ENCODE measurements around the gene PMM1.
"Not testable (repeated sequence)": the region's sequence is repeated elsewhere in the genome, so short reads cannot be mapped to it uniquely, and the experiment has no call there.

PMM1 gene

DNA sequence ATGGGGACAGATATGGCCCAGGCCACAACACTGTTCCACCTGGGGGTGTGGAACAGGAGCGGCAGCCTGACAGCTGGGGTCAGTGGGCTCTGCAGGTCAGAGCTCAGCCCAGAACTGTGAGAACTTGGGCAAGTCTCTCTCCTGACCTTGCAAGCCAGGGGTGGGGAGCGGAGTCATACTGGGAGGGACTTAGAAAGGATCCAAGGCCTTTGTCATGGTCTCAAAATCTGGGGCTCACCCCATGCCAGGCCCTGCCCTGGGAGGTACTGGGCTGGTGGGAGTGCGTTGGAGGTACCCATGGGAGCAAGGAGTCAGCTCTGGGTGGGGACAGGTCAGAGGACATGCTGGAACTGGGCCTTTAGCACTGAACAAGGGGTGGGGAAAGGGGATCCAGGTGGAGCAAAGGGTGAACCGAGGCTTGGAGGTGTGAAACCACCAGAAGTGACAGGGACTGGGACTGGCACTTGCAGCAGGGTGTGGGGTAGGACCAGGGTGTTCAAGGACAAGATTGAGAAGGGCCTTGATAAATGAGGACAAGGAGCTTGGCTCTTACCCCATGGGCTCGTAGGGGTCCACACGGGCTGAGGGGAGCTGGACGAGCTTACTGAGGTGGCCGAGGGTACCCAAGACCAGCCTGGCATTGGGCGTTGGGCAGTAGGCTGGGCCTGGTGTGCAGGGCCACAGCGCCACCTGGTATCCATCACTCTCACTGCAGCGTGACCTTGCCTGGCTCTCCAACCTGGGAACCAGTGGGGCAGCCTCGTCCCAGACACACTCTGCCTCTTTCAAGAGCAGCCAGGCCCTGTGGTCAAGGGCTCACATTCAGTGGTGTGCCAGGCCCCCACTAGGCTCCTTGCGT is 7.4 kb upstream of the PMM1 start:
- no peak for DNase-seq

DNA sequence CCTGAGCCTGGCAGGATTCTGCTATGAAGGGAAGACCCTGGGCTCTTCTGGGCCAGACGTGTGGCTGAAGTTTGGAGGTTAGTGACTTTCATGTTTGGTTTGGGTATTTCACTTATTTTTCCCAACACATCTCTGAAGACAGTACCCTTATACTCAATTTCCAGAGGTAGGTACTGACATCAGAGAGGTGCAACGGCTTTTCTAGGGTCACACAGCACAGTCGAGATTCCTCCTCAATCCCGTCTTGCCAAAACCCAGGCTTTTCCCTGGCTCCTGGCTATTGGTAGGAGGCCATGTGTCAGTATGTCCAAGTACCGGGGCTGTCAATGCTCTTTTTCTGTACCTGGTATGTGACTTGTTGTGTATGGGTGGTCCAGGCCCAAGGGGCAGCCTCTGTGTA is 6.1 kb upstream of the PMM1 start:
- DNase-seq: no peak

DNA sequence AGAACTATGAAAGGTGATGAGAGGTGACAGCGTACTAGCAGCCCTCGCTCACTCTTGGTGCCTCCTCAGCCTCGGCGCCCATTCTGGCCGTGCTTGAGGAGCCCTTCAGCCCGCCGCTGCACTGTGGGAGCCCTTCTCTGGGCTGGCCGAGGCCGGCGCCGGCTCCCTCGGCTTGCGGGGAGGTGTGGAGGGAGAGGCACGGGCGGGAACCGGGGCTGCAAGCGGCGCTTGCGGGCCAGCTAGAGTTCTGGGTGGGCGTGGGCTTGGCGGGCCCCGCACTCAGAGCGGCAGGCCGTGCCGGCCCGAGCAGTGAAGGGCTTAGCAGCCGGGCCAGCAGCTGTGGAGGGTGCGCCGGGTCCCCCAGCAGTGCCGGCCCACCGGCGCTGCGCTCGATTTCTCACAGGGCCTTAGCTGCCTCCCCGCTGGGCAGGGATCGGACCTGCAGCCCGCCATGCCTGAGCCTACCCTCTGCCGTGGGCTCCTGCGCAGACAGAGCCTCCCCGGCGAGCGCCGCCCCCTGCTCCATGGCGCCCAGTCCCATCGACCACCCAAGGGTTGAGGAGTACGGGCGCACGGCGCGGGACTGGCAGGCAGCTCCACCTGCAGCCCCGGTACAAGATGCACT is 3.8 kb upstream of the PMM1 start:
- not testable (repeated sequence) for DNase-seq

DNA sequence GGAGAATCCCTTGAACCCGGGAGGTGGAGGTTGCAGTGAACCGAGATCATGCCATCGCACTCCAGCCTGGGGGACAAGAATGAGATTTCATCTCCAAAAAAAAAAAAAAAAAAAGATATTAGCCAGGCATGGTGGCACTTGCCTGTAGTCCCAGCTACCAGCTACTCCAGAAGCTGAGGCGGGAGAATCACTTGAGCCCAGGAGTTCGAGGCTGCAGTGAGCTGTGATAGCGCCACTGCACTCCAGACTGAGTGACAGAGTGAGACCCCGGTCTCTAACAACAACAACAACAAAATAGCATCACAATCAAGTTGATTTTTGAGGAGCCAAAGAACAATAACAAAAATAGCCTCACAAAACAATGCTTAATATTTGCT is 2.3 kb downstream of the PMM1 start:
- no peak for DNase-seq

DNA sequence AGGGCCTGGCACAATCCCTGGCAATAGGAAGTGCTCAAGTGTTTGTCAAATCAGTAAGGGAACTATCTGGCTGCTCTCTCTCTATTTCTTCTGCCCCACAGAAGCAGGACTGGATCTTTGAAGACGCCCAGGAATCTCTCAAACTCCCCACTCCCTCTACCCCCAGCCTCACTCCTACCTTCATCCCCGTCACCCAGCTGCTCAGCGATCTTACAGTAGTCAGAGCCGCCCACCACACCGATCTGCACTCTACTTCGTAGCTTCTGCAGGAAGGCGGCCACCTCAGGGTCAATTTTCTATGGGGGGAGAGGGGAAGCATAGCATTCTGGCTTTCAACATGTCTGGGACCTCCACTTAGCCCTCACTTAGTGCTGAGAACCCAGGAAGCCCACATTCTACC is 3.7 kb downstream of the PMM1 start:
- no peak for DNase-seq

DNA sequence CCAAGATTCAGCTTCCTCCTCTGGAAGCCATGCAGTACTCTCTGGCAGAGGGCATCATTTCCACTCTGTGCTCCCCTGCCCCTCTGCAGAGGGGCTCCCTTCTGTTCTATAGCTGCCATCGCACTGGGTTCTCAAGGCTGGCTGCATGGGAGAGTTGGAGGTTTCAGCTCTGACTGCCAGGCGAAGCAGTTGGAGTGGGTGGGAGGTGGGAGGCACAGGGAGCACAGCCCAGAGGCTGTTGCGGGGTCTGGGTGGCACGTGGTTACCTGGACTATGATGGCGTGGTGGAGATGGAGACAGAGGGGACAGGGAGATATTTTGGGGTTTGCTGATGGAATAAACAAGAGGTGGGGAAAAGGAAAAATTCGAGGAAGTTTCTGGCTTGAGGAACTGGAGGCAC is 4.8 kb downstream of the PMM1 start:
- DNase-seq: no peak

DNA sequence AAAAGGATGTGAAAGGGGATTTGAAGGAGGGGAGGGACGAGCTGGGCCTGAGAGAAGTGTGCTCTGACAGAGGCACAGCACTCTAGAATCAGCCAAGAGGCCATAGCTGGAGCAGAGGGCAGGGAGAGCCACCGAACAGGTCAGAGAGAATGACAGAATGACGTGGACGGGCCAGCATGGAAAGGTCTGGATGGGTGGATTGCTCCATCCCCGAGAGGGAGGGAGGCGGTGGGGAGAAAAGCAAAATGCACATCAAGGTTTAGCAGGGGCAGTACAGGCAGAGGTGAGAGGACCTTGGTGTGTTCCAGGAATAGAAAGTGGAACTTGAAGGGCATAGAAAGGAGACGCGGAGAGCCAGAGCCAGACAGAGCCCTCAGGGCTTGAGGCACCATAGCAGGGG is 6.9 kb downstream of the PMM1 start:
- no peak for DNase-seq

DNA sequence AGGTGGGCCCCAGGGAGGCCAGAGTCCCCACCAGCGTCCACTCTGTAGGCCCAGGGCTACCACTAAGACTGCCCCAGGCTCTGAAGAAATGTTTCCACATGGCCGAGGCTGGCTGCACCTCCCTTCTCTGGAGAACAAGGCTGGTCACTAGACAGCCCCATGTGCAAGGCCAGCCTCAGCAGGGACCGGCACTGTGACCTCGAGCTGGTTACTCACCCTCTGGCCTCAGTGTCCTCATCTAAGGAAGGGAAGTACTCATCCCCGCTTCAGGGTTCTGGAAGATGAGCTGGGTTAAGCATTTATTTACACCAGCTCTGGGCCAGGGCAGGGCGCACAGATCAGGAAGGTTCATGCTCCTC is 9.7 kb downstream of the PMM1 start:
- DNase-seq: no peak

DNA sequence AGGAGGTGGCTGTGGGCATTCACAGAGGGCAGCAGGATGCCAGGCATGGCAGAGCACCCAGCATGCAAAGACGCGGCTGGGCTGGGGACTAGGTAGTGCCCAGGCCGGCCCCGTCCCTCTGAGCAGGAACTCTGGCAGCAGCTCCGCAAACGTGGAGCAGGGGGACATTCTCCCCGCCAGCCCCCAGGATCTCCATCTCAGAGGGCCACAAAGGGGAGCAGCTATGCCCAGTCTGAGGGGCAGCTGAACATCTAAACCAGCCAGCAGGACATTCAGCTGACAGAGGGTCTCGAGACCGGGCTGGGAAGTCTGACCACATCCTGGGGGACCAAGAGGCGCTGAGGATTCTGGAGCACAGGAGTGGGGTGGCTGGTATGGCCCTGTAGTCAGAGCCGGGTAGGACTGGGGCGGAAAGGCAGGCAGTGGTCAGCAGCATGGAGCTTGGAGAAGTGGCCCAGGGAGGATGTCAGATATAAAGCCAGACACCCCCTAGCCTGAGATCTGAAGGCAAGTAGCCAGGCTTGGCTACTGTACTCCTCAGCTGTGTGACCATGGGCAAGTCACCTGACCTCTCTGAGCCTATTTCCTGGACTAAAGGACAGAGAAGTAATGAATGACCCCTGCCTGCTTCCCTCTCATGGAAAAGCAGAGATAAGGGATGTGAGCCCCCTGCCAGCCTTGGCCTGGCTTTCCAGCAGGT is 10.2 kb downstream of the PMM1 start:
- no peak for DNase-seq

DNA sequence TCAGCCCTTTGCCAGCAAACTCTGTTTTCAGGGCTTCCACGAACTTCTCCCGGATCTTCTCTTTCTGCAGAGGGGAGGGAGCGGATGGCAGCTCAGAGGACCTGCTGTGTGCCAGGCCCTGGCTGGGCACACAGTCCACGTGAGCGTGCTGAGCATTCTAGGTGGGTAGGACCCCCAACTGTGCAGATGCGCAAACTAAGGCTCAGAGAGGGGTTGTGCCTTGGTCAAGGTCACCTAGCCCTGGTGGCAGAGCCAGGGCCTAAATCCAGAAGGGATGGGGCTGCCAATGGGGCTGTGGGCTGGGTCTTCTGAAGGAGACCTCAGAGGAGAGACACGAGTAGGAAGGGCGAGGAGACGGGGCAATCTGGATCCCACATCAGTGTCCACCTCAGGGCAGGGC is 10.8 kb downstream of the PMM1 start:
- DNase-seq: no peak

DNA sequence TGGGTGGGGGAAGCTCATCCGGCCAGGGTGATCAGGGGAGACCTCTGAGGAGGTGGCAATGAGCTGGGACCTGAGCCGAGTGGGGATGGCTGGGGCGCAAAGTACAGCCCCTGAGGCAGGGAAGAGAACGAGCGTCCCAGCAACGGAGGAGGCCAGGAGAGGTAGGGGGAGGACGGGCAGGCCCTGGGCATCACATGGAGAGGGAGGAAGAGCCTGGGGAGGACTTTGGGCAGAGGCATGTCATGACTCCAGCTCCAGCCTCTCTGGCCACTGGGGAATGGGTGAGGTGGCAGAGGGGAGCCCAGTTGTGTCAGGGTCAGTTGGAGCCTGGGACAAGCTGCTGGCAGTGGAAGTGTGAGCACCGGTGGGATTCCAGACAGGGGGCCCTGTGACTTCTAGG is 11.5 kb downstream of the PMM1 start:
- DNase-seq: no peak

DNA sequence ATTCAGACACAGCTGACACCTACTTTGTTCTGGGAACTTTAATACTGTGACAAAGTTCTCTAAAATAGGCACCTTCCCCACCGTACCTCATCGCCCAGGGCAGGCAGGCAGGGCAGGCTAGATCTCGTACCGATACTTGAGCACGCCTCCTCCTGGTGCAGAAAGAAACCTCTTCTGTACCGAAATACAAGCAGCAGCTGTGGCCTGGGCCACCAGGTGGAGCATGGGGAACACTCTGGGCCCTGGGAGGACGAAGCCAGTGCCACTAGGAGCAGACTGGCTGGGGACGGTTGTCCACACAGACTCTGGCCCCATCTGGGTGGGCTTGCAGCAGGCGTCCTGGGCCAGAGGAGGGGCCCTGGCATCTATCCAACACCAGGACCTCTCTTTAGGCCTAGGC is 12.8 kb downstream of the PMM1 start:
- no peak for DNase-seq

DNA sequence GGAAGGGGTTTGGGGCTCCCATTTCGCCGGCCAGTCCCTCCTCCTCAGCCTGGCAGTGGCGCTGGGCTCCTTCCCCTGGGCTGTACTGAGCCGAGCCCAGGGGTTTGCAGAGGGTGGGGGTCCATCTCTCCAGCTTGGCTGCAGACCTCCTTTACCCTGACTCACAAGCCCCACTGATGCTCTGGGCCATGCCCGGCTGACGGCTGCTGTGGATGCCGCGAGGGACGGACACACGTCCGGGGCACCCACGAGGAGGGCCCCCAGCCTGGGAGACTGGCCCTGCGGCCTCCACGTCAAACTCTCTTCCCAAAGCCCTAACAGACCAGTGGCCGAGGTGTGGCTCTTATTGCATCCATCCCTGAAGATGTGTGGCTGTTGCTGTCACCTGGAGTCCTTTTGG is 14.1 kb downstream of the PMM1 start:
- no peak for DNase-seq

DNA sequence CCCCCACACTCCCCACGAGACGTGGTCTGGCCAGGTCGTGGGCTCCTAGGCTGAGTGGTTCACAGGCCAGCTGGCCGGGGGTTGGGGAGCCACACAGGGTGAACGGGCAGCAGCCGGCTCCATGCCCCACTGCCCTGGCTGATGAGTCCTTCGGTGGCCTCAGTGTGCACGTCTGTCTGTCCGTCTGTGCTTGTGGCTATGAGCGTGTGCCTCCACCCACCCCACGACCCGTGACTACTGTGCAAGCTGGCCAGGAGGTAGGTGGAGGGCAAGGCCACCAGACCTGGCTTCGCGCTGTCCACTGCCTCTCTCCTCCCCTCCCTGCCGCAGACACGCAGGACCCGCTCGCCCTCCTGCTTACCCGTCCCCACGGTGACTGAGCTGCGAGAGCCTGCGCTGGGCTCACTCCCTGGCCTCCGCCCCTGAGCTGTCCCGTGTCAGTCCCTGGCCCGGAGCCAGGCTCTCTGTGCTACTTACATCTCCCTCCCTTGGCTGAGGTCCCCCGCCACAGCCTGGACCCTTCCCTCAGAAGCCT is 14.7 kb downstream of the PMM1 start:
- DNase-seq: no peak

DNA sequence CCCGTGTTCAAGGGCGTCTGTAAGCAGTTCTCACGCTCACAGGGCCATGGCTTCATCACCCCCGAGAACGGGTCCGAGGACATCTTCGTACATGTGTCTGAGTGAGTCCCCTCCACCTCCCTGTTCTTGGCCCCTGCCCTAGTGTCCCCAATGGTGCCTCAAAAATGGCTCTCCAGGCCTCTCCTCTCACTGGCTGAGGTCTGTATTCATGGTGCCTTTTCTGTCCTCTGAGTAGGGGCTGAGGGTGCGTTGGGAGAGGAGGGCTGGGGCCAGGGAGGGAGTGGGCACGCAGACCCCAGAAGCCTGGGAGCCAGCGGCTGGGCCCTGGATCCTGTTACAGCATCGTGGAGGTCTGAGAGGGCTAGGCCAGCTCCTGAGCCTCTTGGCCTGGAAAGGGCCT is 16.0 kb downstream of the PMM1 start:
- DNase-seq: no peak

DNA sequence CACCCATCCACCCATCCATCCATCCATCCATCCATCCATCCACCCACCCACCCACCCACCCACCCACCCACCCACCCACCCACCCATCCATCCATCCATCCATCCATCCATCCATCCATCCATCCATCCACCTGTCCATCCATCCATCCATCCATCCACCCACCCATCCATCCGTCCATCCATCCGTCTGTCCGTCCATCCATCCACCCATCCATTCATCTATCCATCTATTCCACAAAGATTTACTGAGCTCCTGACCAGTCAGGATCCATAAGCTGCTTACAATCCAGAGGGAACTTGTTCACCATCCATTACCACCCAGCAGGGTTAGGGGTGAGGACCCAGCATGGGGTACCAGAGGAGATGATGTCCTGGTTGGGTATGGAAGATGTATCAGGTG is 17.3 kb downstream of the PMM1 start:
- DNase-seq: not testable (repeated sequence)

DNA sequence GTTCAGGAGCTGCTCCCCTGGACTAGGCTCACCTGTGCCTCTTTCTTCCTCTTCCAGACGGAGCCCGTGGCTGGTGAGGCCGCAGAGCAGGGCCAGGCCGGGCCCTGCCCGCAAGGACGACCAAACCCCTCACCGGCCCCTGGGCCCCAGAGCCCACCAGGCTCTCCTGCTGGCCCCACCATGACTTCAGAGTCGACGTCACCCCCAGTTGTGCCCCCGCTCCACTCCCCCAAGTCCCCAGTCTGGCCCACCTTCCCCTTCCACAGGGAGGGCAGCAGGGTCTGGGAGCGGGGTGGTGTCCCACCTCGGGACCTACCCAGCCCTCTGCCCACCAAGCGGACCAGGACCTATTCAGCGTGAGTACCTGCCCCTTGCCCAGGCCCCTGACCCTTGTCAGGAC is 17.9 kb downstream of the PMM1 start:
- DNase-seq: no peak

DNA sequence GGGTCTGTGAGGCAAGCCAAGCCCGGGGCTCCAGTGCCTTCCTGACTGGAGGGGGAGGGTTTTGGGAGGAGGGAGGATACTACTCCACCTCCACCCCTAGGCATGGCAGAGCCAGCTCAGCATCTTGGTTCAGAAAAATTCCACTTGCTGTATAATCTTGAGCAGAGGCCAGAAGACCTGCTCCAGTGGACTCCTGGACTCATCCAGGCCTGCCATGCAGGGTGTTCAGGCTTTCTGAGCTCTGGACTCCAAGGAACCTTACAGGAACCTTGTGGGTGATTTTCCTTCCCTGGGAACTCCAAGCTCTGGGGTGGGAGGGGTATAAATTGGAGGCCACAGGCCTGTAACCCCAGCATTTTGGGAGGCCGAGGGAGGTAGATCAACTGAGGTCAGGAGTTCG is 19.4 kb downstream of the PMM1 start:
- DNase-seq: no peak

DNA sequence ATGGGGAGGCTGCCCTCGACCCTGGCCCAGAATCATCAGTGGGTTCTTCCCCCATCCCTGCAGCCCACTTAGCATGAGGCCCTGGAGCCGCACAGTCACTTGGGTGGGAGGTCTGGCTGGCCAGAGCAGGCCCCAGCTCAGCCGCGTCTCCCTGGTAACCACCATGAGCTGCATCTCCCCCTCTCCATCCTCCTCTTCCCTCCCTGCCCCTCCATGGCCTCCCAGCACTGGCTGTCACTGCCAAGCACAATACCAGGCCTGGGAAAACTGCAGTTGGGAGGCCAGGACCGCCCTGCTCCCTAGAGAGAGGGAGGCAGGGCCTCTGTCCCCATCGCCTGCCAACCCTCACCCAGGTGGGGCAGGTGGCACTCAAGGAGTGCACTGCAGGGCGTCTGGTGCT is 20.8 kb downstream of the PMM1 start:
- no peak for DNase-seq

DNA sequence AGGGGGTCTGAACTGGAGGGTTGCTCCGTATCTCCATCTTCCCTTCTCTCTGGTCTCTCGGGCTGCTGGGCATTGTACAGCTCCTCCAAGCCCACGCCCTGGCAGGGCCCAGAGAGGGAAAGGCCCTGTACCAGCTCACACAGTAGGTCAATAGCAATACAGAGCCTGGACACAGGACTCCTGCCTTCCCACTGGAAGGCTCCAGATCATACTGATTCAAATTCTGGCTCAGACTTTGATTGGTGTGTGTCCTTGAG is 22.2 kb downstream of the PMM1 start:
- no peak for DNase-seq

DNA sequence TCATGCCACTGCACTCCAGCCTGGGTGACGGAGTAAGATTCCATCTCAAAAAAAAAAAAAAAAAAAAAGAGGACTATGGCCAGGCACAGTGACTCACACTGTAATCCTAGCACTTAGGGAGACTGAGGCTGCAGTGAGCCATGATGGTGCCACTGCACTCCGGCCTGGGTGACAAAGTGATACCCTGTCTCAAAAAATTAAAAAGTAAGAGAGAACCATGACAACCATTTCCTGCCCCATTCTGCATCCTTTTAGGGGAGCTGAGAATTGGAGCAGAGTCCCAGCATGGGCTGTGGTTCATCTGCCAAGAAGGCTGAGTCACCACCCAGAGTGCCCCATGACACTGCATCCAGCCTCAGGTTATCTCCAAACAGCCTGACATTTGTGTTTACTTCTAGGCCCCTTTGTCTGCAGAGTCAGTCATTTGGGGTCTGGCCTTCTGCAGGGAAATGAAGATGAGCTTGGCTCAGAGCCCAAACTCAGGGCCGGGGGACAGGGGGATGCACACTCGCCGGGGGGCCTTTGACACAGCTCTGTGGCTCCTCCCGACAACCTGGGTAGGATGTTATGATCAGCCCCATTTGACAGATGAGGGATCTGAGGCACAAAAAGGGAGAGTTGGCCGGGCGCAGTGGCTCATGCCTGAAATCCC is 24.1 kb downstream of the PMM1 start:
- no peak for DNase-seq

DNA sequence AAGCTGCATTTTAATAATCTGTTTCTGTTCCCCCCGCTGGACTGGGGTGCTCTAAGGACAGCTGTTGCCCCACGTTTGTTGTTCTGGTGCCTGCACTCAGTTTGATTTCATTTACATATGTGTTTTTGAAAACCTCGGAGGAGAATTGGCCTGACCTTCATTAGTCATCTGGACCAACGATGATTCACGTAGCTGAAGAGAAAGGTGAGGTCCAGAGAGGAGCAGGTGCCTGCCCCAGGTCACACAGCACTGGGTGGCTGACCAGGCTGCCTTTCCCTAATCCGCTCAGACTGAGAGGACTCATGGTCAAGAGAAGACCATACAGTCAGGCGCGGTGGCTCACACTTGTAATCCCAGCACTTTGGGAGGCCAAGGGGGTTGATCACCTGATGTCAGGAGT is 25.1 kb downstream of the PMM1 start:
- DNase-seq: no peak

DNA sequence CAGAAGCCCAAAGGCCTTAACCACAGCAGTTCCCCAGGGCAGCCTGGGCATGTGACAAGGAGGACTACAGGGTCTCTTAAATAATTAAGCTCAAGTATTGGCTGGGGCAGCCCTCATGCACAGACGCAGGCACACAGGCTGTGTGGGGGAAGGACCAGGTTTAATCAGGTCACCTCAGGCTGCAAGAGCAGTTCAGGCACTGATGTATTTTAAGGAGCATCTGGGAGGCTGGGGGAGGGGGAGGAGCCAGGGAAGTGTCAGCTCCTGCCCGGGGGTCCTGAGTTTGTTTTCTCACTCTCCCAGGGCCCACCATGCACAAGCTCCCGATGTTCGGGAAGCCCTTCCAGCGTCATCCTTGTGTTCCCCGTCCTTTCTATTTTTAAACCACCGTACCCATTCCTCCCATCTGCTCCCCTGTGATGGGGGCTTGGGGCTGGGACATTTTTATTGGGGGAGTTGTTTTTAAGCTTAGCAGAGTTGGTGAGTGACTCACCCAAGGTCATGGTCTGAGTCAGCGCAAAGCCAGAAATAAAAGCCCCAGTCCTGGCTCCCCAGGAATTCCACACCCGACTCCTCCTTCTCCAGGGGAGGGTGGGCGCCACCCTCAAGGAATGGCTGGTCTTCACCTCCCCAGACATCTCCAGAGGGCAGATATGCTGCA is 26.5 kb downstream of the PMM1 start:
- DNase-seq: no peak

Measured in DMS 273 treated with DMSO at 0.1 percent for 48 hours (cell line).